Measurements from ENCODE around the gene XRCC4. TPM values are rescaled to one million over a fixed set of nuclear protein-coding genes. Genes with fewer than 3 reads are reported as not detected.

Gene XRCC4
- total and polyA plus RNA-seq, 9 donors = 1.5 to 4.7 (median 3.2) TPM

DNA sequence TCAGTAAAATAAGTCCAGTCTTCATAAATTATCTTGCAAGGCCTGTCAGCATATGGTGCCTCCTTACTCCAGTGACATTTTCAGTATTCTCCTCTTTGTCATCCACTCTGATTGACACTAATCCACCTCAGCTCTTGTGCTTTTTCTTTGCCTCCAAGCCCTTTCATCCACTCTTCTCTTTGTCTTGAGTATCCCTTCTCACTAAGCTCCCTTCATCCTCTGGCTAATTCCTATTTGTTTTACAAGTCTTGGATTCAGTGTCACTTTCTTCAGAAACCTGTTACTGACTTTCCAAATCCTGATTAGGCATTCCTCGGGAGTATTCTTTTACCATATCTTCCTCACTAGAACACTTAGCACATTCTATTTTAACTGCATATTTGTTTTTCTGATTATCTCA is 293.6 kb downstream of the XRCC4 start:
- TF ChIP-seq POLR2A (IDR thresholded peaks at IDR 0.05) = no peak
- TF ChIP-seq, protein P1, sequence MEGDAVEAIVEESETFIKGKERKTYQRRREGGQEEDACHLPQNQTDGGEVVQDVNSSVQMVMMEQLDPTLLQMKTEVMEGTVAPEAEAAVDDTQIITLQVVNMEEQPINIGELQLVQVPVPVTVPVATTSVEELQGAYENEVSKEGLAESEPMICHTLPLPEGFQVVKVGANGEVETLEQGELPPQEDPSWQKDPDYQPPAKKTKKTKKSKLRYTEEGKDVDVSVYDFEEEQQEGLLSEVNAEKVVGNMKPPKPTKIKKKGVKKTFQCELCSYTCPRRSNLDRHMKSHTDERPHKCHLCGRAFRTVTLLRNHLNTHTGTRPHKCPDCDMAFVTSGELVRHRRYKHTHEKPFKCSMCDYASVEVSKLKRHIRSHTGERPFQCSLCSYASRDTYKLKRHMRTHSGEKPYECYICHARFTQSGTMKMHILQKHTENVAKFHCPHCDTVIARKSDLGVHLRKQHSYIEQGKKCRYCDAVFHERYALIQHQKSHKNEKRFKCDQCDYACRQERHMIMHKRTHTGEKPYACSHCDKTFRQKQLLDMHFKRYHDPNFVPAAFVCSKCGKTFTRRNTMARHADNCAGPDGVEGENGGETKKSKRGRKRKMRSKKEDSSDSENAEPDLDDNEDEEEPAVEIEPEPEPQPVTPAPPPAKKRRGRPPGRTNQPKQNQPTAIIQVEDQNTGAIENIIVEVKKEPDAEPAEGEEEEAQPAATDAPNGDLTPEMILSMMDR (IDR thresholded peaks at IDR 0.05) = no peak
- TF ChIP-seq EP300 (IDR thresholded peaks at IDR 0.05) = no peak

GRCh38 chr5:83371726-83372125 is 294.4 kb downstream of the XRCC4 start:
- intact Hi-C loops (cut with DNase I) = no loop called here
- Histone ChIP-seq H3K4me3 (no peak overlapping the region), H3K27me3 (no peaks in the 10 kb centered on the region), H3K4me1 (ENCODE audit: insufficient read depth) (peaks cover 3% of the 10 kb centered on the region), H3K36me3 (no peaks in the 10 kb centered on the region), H3K9me3 (no peaks in the 10 kb centered on the region), H3K27ac (no peak overlapping the region)
- no peak for DNase-seq
- 30 to 38% (median 33%) methylated on average over 1 of the region's 1 CpG for WGBS, 3 donors
- TF ChIP-seq, protein P1 (IDR thresholded peaks at IDR 0.05) = no peak
- TF ChIP-seq EP300 (IDR thresholded peaks at IDR 0.05) = no peak
- no peak for TF ChIP-seq POLR2A (IDR thresholded peaks at IDR 0.05)

More for the DNA sequence above, 293.6 kb downstream of the XRCC4 start:
- 6 to 33% (median 27%) methylated on average over 1 of the region's 1 CpG for WGBS, 3 donors
- H3K4me1 ChIP-seq (ENCODE audit: insufficient read depth) = peaks cover 3% of the 10 kb centered on the region
- intact Hi-C loops (cut with DNase I) = no loop called here
- no peaks in the 10 kb centered on the region for H3K27me3 ChIP-seq
- DNase-seq = no peak
- no peaks in the 10 kb centered on the region for H3K9me3 ChIP-seq
- H3K27ac ChIP-seq = no peak overlapping the region
- H3K36me3 ChIP-seq = no peaks in the 10 kb centered on the region
- no peak overlapping the region for H3K4me3 ChIP-seq

GRCh38 chr5:83374547-83374946 is 297.2 kb downstream of the XRCC4 start:
- Histone ChIP-seq H3K9me3 (no peaks in the 10 kb centered on the region), H3K27me3 (no peaks in the 10 kb centered on the region), H3K4me3 (no peak overlapping the region), H3K27ac (no peak overlapping the region), H3K4me1 (ENCODE audit: insufficient read depth) (peaks cover 3% of the 10 kb centered on the region), H3K36me3 (no peaks in the 10 kb centered on the region)
- TF ChIP-seq, protein P1 (IDR thresholded peaks at IDR 0.05) = no peak
- no peak for TF ChIP-seq POLR2A (IDR thresholded peaks at IDR 0.05)
- TF ChIP-seq EP300 (IDR thresholded peaks at IDR 0.05) = no peak
- 4 to 5% (median 5%) methylated on average over 2 of the region's 2 CpGs for WGBS, 3 donors
- peak in 3 of 5 donors; percentile 13 to 62 (median 14) for DNase-seq
- intact Hi-C loops (cut with DNase I) = no loop called here

GRCh38 chr5:83375049-83375745 is 297.9 kb downstream of the XRCC4 start:
- Histone ChIP-seq H3K27ac (peak overlapping the region in 1 of 2 donors; percentile 27), H3K27me3 (no peaks in the 10 kb centered on the region)

More at GRCh38 chr5:83375049-83375745, 297.9 kb downstream of the XRCC4 start:
- TF ChIP-seq, protein P1 (IDR thresholded peaks at IDR 0.05) = no peak
- TF ChIP-seq EP300 (IDR thresholded peaks at IDR 0.05) (no peak), POLR2A (IDR thresholded peaks at IDR 0.05) (no peak)
- 18 to 23% (median 21%) methylated on average over 3 of the region's 3 CpGs for WGBS, 3 donors
- H3K4me3 ChIP-seq = no peak overlapping the region
- peaks cover 3% of the 10 kb centered on the region for H3K4me1 ChIP-seq (ENCODE audit: insufficient read depth)
- H3K36me3 ChIP-seq = no peaks in the 10 kb centered on the region
- H3K9me3 ChIP-seq = no peaks in the 10 kb centered on the region
- intact Hi-C loops (cut with DNase I) = no loop called here
- no peak for DNase-seq
